ENCODE measurements around the gene RPS5. TPM values are rescaled to one million over a fixed set of nuclear protein-coding genes. Genes with fewer than 3 reads are reported as not detected.

Gene RPS5
- total RNA-seq, 1 experiment from 2014 or later = 1,400 TPM

DNA sequence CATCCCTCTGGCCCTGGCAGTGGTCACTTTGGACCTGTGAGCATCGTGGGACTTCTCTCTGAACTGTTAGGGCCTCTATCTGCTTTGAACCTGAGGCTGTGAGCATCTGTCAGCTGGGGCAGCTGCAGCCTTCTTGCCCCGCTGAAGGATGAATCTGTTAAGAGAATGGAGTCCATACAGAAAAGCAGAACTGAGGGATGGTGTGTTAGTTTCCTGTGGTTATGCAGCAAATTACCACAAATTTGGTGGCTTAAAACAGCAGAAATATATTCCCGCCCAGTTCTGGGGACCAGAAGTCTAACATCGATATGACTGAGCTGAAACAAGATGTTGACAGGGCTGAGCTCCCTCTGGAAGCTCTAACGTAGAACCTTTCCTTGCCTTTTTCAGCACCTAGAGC lies 22.9 kb upstream of the RPS5 start:
- H3K4ac ChIP-seq (ENCODE audit: low read depth, low read length) = no peak overlapping the region
- H4K5ac ChIP-seq (ENCODE audit: insufficient read length, low read depth, low read length) = no peak overlapping the region
- H3K4me2 ChIP-seq (ENCODE audit: insufficient read depth, insufficient read length, low read length) = no peak overlapping the region
- no peak overlapping the region for H2AFZ ChIP-seq (ENCODE audit: low read length)
- H3K14ac ChIP-seq (ENCODE audit: insufficient read depth, low read length) = no peak overlapping the region
- H4K8ac ChIP-seq (replicated peaks; ENCODE audit: insufficient read length, low read depth, low read length) = no peak overlapping the region
- no peak overlapping the region for H2BK20ac ChIP-seq (ENCODE audit: low read depth, low read length, poor library complexity, severe bottlenecking)
- H3K9me3 ChIP-seq (ENCODE audit: control insufficient read depth, low read depth, low read length) = no peaks in the 10 kb centered on the region
- H3K27me3 ChIP-seq (ENCODE audit: insufficient read depth, low read length) = no peaks in the 10 kb centered on the region
- Mint-ChIP-seq H3K9me3 (no peaks in the 10 kb centered on the region), H3K4me1 (peaks cover 0 to 6% of the 10 kb centered on the region in 2 experiments; a peak in 2 of 4 replicates), H3K27me3 (ENCODE audit: low read depth) (no peaks in the 10 kb centered on the region), H3K4me3 (peak overlapping the region in 1 of 2 experiments; percentile 24; a peak in 1 of 5 replicates), H3K27ac (no peak overlapping the region), H3K36me3 (ENCODE audit: insufficient read depth in 1 of 3, low read depth in 3 of 3) (peaks cover 0 to 2% (median 0%) of the 10 kb centered on the region in 3 experiments; a peak in 1 of 7 replicates)
- H3K9ac ChIP-seq (ENCODE audit: extremely low read depth, insufficient read length, low read length) = no peak overlapping the region
- H4K91ac ChIP-seq (ENCODE audit: insufficient read length, low read depth, low read length) = no peak overlapping the region
- no peak for TF ChIP-seq CTCF (conservative IDR thresholded peaks at IDR 0.05)
- H3K79me1 ChIP-seq (ENCODE audit: insufficient read depth, low read depth, low read length, poor library complexity, severe bottlenecking) = no peaks in the 10 kb centered on the region
- no peak overlapping the region for H3K23ac ChIP-seq (ENCODE audit: insufficient read length, low read depth, low read length)
- H3T11ph ChIP-seq (ENCODE audit: low read length) = no peak overlapping the region
- no peak overlapping the region for H2BK5ac ChIP-seq (ENCODE audit: insufficient read length, low read length)
- H3K4me1 ChIP-seq (ENCODE audit: insufficient read depth, low read length) = no peaks in the 10 kb centered on the region
- no peak overlapping the region for H2BK12ac ChIP-seq (ENCODE audit: insufficient read length, low read depth, low read length)
- H3K79me2 ChIP-seq (ENCODE audit: insufficient read depth, low read length) = no peaks in the 10 kb centered on the region
- peaks cover 5% of the 10 kb centered on the region for H3K23me2 ChIP-seq (ENCODE audit: insufficient read length, low read depth, low read length, poor library complexity, severe bottlenecking)
- no peak overlapping the region for H2AK5ac ChIP-seq (ENCODE audit: insufficient read length, low read length)
- no peak overlapping the region for H2BK120ac ChIP-seq (ENCODE audit: low read depth, low read length, poor library complexity, severe bottlenecking)
- no peaks in the 10 kb centered on the region for H4K20me1 ChIP-seq (ENCODE audit: control insufficient read depth, insufficient read depth, insufficient read length)
- no peak overlapping the region for H3K27ac ChIP-seq (ENCODE audit: insufficient read length, low read depth, low read length)
- no peak for DNase-seq
- no peak overlapping the region for H3K18ac ChIP-seq (ENCODE audit: insufficient read length, low read depth, low read length)
- WGBS (ENCODE audit: extremely low coverage, insufficient read length, low lambda C conversion rate) = no CpG with 5 or more reads among the region's 5 CpGs
- no peak overlapping the region for H2BK15ac ChIP-seq (ENCODE audit: low read depth, low read length)
- no peak overlapping the region for H3K56ac ChIP-seq (ENCODE audit: insufficient read length, low read depth, low read length)

Data from H9 (cell line).